Stomach (tissue), 9 donors: ENCODE data around the gene FA2H. TPM values are rescaled to one million over a fixed set of nuclear protein-coding genes. Genes with fewer than 3 reads are reported as not detected.
"Not testable (repeated sequence)": the region's sequence is repeated elsewhere in the genome, so short reads cannot be mapped to it uniquely, and the experiment has no call there.

Experiments
- DNase-seq, 2 donors: peaks; one replicate each; pipeline versions ENCODE4 v3.0.0 to v3.0.0-alpha.2; 2013 to 2019
- H3K27ac ChIP-seq, 5 donors: fragments of 200-600 bp in 4 of 5; sonication (generic) in 4 of 5; one replicate each; pipeline ENCODE4 v1.5.1; 2013 to 2019; ENCODE audit warnings: mild to moderate bottlenecking in 1 of 5, moderate library complexity in 1 of 5
- H3K27me3 ChIP-seq, 3 donors: fragments of 200-600 bp; sonication (generic); one replicate each; pipeline ENCODE4 v1.5.1; 2017 to 2019; ENCODE audit warnings: mixed run types in 1 of 3
- H3K36me3 ChIP-seq, 4 donors: fragments of 200-600 bp; sonication (generic); 1 replicate in 3 of 4; 2 replicates in 1 of 4; pipeline ENCODE4 v1.5.1; 2016 to 2019
- H3K4me1 ChIP-seq, 4 donors: fragments of 200-600 bp; sonication (generic); one replicate each; pipeline ENCODE4 v1.5.1; 2016 to 2019
- H3K4me3 ChIP-seq, 4 donors: fragments of 200-600 bp; sonication (generic) in 3 of 4; one replicate each; pipeline ENCODE4 v1.5.1; 2016 to 2019; ENCODE audit warnings: mild to moderate bottlenecking in 1 of 4
- H3K9me3 ChIP-seq, 4 donors: fragments of 200-600 bp; sonication (generic); one replicate each; pipeline ENCODE4 v1.5.1; 2016 to 2019
- CTCF ChIP-seq, 7 experiments: fragments of 450-650 bp in 4 of 7; fragments of 200-600 bp in 3 of 7; sonication (generic) in 3 of 7; IDR thresholded peaks; one replicate each; pipeline ENCODE4 v1.5.1; 2016 to 2019; ENCODE audit warnings: antibody characterized with exemption in 7 of 7, control low read depth in 2 of 7, mild to moderate bottlenecking in 1 of 7
- EP300 ChIP-seq: sonication (generic); formaldehyde crosslinking; IDR thresholded peaks from one replicate; pipeline ENCODE4 v1.6.1; 2017; ENCODE audit warnings: antibody characterized with exemption
- POLR2A ChIP-seq, 4 donors: fragments of 450-650 bp; IDR thresholded peaks; one replicate each; pipeline ENCODE4 v1.6.1; 2016; ENCODE audit warnings: antibody characterized with exemption in 4 of 4, control low read depth in 2 of 4, mild to moderate bottlenecking in 1 of 4, moderate library complexity in 1 of 4
- POLR2AphosphoS5 ChIP-seq, 3 donors: sonication (generic); formaldehyde crosslinking; IDR thresholded peaks; one replicate each; pipeline ENCODE4 v1.6.1; 2016; ENCODE audit warnings: antibody characterized with exemption in 3 of 3
- WGBS, 5 donors: extraction: QIAGEN DNeasy Blood & Tissue Kit in 3 of 5; methylation state at CpG; one replicate each; pipeline versions ENCODE4 v1.1.5 to v1.1.7; 2013 to 2018; 5-methylcytosine and 5-hydroxymethylcytosine counted together
- intact Hi-C: fragments of 100-400 bp; cut with DNase I; formaldehyde crosslinking; loops from one replicate; pipeline ENCODE4 v1.15.1; 2023; ENCODE audit warnings: low total_unique reads
- polyA plus RNA-seq, 3 donors: library from polyadenylated mRNA; stranded (reverse); fragments of 200-250 nt; gene quantifications; one replicate each; pipeline ENCODE4 v1.2.3, GENCODE V29; 2013
- total RNA-seq, 5 donors: library from RNA; depleted of rRNA; stranded (reverse); fragments of >200 nt; gene quantifications; one replicate each; pipeline versions ENCODE4 v1.1.0 to v1.2.3, GENCODE V29; 2014 to 2016
- donor health status: healthy with polysubstance abuse.
- donor health status: Bipolar disorder and iron deficiency.
- donor health status: healthy.

FA2H gene
- total and polyA plus RNA-seq, 8 donors: 1.8 to 64.2 (median 15.7) TPM

- H3K4me1 ChIP-seq: no peaks in the 10 kb centered on the region
- intact Hi-C loops: no loop called here
- H3K27ac ChIP-seq: no peak overlapping the region
- H3K4me3 ChIP-seq: no peak overlapping the region
- H3K27me3 ChIP-seq: no peaks in the 10 kb centered on the region
- H3K36me3 ChIP-seq: no peaks in the 10 kb centered on the region
- no peak for DNase-seq
- TF ChIP-seq EP300 (no peak), POLR2A (IDR thresholded peaks at IDR 0.05) (no peak), CTCF (IDR thresholded peaks at IDR 0.05) (no peak), POLR2AphosphoS5 (IDR thresholded peaks at IDR 0.05) (no peak)
- H3K9me3 ChIP-seq: peaks cover 0 to 5% (median under 1%) of the 10 kb centered on the region in 4 donors
- 61 to 76% (median 65%) methylated on average over 2 of the region's 2 CpGs for WGBS, 5 donors
These were observed 20.5 kb upstream of the FA2H start for GRCh38 chr16:74795104-74795503.

DNA sequence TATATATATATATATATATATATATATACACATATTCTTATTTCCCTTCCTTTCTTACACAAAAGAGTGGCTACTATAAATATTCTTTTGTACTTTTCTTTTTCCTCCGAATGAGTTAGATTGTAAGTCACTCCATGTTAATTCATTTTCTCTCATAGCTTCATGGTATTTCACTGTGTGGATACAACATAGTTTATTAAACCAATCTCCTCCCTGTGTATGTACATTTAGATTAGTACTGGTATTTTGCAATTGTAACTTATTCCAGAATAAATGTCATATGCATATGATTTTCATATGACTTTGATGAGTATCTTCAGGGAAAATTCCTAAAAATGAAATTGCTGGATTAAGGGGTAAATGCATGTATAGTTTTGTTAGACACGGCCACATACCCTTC, 20.0 kb upstream of the FA2H start:
- Histone ChIP-seq H3K4me3 (no peak overlapping the region), H3K36me3 (no peaks in the 10 kb centered on the region), H3K27me3 (no peaks in the 10 kb centered on the region), H3K27ac (no peak overlapping the region), H3K4me1 (no peaks in the 10 kb centered on the region), H3K9me3 (peaks cover 0 to 5% (median 0%) of the 10 kb centered on the region in 4 donors)
- intact Hi-C loops: no loop called here
- TF ChIP-seq EP300 (no peak), CTCF (IDR thresholded peaks at IDR 0.05) (no peak), POLR2AphosphoS5 (IDR thresholded peaks at IDR 0.05) (no peak), POLR2A (IDR thresholded peaks at IDR 0.05) (no peak)
- no peak for DNase-seq
- WGBS, 5 donors: 38 to 76% (median 43%) methylated on average over 2 of the region's 2 CpGs

DNA sequence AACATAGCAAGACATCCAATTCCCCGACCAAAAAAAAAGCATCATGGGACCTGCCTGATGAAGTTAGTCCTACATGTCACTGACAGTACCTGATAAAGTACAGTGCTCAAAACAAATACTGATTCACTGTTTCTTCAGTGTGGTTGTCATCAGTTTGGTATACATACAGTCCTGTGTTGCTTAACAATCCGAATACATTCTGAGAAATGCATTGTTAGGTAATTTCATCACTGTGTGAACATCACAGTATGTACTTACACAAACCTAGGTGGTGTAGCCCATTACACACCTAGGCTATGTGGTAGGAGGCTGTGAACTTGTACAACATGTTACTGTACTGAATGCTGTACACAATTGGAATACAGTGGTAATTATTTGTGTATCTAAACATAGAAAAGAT, 19.0 kb upstream of the FA2H start:
- no peaks in the 10 kb centered on the region for H3K36me3 ChIP-seq
- DNase-seq: no peak
- H3K4me1 ChIP-seq: no peaks in the 10 kb centered on the region
- H3K27me3 ChIP-seq: no peaks in the 10 kb centered on the region
- no peak overlapping the region for H3K27ac ChIP-seq
- WGBS, 5 donors: 82 to 100% (median 92%) methylated on average over 2 of the region's 2 CpGs
- H3K9me3 ChIP-seq: peaks cover 0 to 5% (median 0%) of the 10 kb centered on the region in 4 donors
- TF ChIP-seq EP300 (no peak), POLR2AphosphoS5 (IDR thresholded peaks at IDR 0.05) (no peak), POLR2A (IDR thresholded peaks at IDR 0.05) (no peak), CTCF (IDR thresholded peaks at IDR 0.05) (no peak)
- H3K4me3 ChIP-seq: no peak overlapping the region
- intact Hi-C loops: no loop called here

- TF ChIP-seq EP300: no peak
- Histone ChIP-seq H3K27me3 (no peaks in the 10 kb centered on the region), H3K4me3 (no peak overlapping the region), H3K4me1 (no peaks in the 10 kb centered on the region), H3K9me3 (peaks cover 0 to 5% (median 0%) of the 10 kb centered on the region in 4 donors), H3K36me3 (no peaks in the 10 kb centered on the region), H3K27ac (no peak overlapping the region)
- WGBS, 5 donors: 90 to 94% (median 93%) methylated on average over 1 of the region's 1 CpG
- DNase-seq: no peak
- intact Hi-C loops: no loop called here
These were observed 17.6 kb upstream of the FA2H start for GRCh38 chr16:74792225-74792624.

DNA sequence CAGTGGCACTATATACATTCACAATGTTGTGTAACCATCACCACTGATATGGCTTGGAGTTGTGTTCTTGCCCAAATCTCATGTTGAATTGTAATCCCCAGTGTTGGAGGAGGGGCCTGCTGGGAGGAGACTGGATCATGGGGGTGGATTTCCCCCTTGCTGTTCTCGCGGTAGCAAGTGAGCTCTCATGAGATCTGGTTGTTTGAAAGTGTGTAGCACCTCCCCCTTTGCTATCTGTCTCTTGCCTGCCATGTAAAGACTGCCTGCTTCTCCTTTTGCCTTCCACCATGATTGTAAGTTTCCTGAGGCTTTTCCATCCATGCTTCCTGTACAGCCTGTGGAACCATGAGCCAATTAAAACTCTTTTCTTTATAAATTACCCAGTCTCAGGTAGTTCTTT, 17.1 kb upstream of the FA2H start:
- H3K27ac ChIP-seq, intact Hi-C loops, H3K36me3 ChIP-seq, H3K9me3 ChIP-seq, H3K4me3 ChIP-seq, DNase-seq, H3K4me1 ChIP-seq, H3K27me3 ChIP-seq: not testable (repeated sequence)
- WGBS, 5 donors: 76 to 94% (median 86%) methylated on average over 2 of the region's 2 CpGs
